Measurements from ENCODE around the gene ADA.
"Not testable (repeated sequence)": the region's sequence is repeated elsewhere in the genome, so short reads cannot be mapped to it uniquely, and the experiment has no call there.

The ADA gene

DNA sequence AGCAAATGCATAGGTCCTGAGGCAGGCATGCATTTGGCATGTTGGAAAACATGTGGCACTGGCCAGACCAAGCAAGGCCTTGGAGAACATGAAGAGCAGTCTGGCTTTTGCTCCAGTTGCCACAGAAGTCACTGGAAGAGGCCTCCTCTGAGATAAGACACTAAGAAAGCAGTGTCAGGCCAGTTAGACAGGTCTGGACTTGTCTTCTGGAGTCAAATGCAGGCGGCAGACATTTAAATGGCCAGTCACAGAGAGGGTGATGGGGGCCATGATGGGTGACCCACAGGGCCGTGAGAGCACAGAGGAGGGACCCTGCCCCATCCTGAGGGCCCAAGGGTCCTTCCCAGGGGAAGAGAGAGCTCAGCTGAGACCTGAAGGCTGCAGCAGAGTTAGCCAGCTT lies 26.7 kb upstream of the ADA start:
- Histone ChIP-seq H3K27ac (ENCODE audit: low read length) (no peak overlapping the region), H3K27me3 (ENCODE audit: control insufficient read depth, insufficient read depth, low read length) (no peaks in the 10 kb centered on the region), H3K36me3 (ENCODE audit: control insufficient read depth, insufficient read depth, low read length) (no peaks in the 10 kb centered on the region), H3K4me1 (ENCODE audit: control insufficient read depth, insufficient read depth, low read length) (no peaks in the 10 kb centered on the region), H3K9me3 (ENCODE audit: control insufficient read depth, insufficient read depth, low read length) (no peaks in the 10 kb centered on the region), H3K4me3 (ENCODE audit: low read length) (no peak overlapping the region)
- no peak for DNase-seq (ENCODE audit: low read depth, low spot score)
- no CpG with 5 or more reads among the region's 2 CpGs for WGBS (ENCODE audit: insufficient coverage, insufficient read length)

- not testable (repeated sequence) for H3K27ac ChIP-seq (ENCODE audit: low read length); H3K36me3 ChIP-seq (ENCODE audit: control insufficient read depth, insufficient read depth, low read length); H3K27me3 ChIP-seq (ENCODE audit: control insufficient read depth, insufficient read depth, low read length); H3K4me3 ChIP-seq (ENCODE audit: low read length); H3K9me3 ChIP-seq (ENCODE audit: control insufficient read depth, insufficient read depth, low read length); DNase-seq (ENCODE audit: low read depth, low spot score); H3K4me1 ChIP-seq (ENCODE audit: control insufficient read depth, insufficient read depth, low read length)
- WGBS (ENCODE audit: insufficient coverage, insufficient read length) = no CpG with 5 or more reads among the region's 23 CpGs
These were observed 20.9 kb upstream of the ADA start for GRCh38 chr20:44672318-44672902.

DNA sequence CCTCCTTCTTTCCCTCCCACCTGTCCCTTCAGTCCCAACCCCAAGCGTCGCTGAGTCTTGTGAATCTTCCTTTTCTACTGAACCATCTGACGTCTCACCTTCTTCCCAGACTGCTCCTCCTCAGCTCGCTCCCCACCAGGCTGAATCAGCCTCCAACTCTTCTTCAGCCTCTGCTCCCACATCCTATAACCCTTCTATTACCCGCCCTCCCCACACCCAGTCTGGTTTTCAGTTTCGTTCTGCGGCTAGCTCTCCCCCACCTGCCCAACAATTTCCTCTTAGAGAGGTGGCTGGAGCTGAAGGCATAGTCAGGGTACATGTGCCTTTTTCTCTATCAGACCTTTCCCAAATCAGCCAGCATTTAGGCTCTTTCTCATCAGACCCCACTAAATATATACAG lies 20.0 kb upstream of the ADA start:
- H3K27ac ChIP-seq (ENCODE audit: low read length); DNase-seq (ENCODE audit: low read depth, low spot score); H3K27me3 ChIP-seq (ENCODE audit: control insufficient read depth, insufficient read depth, low read length); H3K4me3 ChIP-seq (ENCODE audit: low read length); H3K4me1 ChIP-seq (ENCODE audit: control insufficient read depth, insufficient read depth, low read length); H3K9me3 ChIP-seq (ENCODE audit: control insufficient read depth, insufficient read depth, low read length); H3K36me3 ChIP-seq (ENCODE audit: control insufficient read depth, insufficient read depth, low read length): not testable (repeated sequence)
- no CpG with 5 or more reads among the region's 7 CpGs for WGBS (ENCODE audit: insufficient coverage, insufficient read length)

DNA sequence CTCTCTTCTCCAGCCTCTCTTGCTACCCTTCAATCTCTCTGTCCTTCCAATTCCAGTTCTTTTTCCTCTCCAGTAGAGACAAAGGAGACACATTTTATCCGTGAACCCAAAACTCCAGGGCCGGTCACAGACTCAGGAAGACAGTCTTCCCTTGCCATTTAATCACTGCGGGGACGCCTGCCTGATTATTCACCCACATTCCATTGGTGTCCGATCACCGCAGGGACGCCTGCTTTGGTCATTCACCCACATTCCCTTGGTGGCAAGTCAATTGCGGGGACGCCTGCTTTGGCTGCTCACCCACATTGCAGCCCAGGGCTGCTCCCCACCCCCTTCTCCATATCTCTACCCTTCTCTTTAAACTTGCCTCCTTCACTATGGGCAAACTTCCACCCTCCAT lies 19.4 kb upstream of the ADA start:
- WGBS (ENCODE audit: insufficient coverage, insufficient read length) = no CpG with 5 or more reads among the region's 9 CpGs
- not testable (repeated sequence) for DNase-seq (ENCODE audit: low read depth, low spot score)

DNA sequence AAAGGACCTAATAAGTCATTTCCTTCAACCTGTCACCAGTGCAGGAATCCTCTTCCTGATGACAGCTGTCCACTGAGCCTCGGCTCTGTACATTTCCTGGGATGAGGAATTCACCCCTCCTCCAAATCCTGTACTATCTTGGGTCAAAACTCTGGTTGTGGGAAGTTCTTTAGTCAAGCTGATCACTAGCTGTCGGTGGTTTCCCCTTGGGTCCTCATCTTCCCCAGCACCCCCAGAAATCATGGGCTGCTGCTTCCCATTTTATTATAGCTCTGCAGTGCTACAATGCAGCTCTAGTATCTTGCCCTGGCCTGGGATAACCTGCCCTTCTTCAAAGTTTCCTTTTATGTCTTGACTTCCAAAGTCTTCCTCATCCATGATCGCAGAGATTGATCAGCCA lies 14.6 kb upstream of the ADA start:
- H3K36me3 ChIP-seq (ENCODE audit: control insufficient read depth, insufficient read depth, low read length) = no peaks in the 10 kb centered on the region
- no CpG with 5 or more reads among the region's 3 CpGs for WGBS (ENCODE audit: insufficient coverage, insufficient read length)
- DNase-seq (ENCODE audit: low read depth, low spot score) = no peak
- no peaks in the 10 kb centered on the region for H3K4me1 ChIP-seq (ENCODE audit: control insufficient read depth, insufficient read depth, low read length)
- H3K27me3 ChIP-seq (ENCODE audit: control insufficient read depth, insufficient read depth, low read length) = no peaks in the 10 kb centered on the region
- no peak overlapping the region for H3K4me3 ChIP-seq (ENCODE audit: low read length)
- H3K27ac ChIP-seq (ENCODE audit: low read length) = no peak overlapping the region
- H3K9me3 ChIP-seq (ENCODE audit: control insufficient read depth, insufficient read depth, low read length) = no peaks in the 10 kb centered on the region

More for the DNA sequence above, 19.4 kb upstream of the ADA start:
- H3K4me3 ChIP-seq (ENCODE audit: low read length); H3K4me1 ChIP-seq (ENCODE audit: control insufficient read depth, insufficient read depth, low read length); H3K27me3 ChIP-seq (ENCODE audit: control insufficient read depth, insufficient read depth, low read length); H3K27ac ChIP-seq (ENCODE audit: low read length); H3K9me3 ChIP-seq (ENCODE audit: control insufficient read depth, insufficient read depth, low read length); H3K36me3 ChIP-seq (ENCODE audit: control insufficient read depth, insufficient read depth, low read length): not testable (repeated sequence)

- H3K9me3 ChIP-seq (ENCODE audit: control insufficient read depth, insufficient read depth, low read length) = no peaks in the 10 kb centered on the region
- no peaks in the 10 kb centered on the region for H3K27me3 ChIP-seq (ENCODE audit: control insufficient read depth, insufficient read depth, low read length)
- H3K36me3 ChIP-seq (ENCODE audit: control insufficient read depth, insufficient read depth, low read length) = no peaks in the 10 kb centered on the region
- H3K4me3 ChIP-seq (ENCODE audit: low read length) = no peak overlapping the region
- no peak overlapping the region for H3K27ac ChIP-seq (ENCODE audit: low read length)
- DNase-seq (ENCODE audit: low read depth, low spot score) = no peak
- WGBS (ENCODE audit: insufficient coverage, insufficient read length) = no CpG with 5 or more reads among the region's 3 CpGs
- H3K4me1 ChIP-seq (ENCODE audit: control insufficient read depth, insufficient read depth, low read length) = no peaks in the 10 kb centered on the region
These were observed 12.6 kb upstream of the ADA start for GRCh38 chr20:44664131-44664530.

DNA sequence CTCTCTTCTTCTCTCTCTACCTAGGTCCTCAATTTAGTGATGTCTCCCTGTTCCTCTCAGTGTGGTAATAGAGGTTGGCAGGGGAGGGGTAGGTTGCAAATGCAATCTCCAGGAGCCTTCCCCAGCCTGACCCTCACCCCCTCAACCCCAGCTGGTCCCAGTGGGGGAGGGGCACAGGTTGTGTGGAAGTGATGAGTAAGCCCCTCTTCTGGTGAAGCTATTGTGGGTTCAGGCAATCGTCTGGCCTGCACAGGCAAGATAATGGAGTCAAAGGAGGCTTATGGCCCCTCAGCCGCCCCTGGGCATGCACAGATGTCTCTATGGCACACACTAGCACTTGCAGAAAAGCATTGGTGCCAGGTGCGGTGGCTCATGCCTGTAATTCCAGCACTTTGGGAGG lies 10.8 kb upstream of the ADA start:
- Histone ChIP-seq H3K9me3 (ENCODE audit: control insufficient read depth, insufficient read depth, low read length) (no peaks in the 10 kb centered on the region), H3K4me1 (ENCODE audit: control insufficient read depth, insufficient read depth, low read length) (no peaks in the 10 kb centered on the region), H3K36me3 (ENCODE audit: control insufficient read depth, insufficient read depth, low read length) (no peaks in the 10 kb centered on the region), H3K4me3 (ENCODE audit: low read length) (no peak overlapping the region), H3K27me3 (ENCODE audit: control insufficient read depth, insufficient read depth, low read length) (no peaks in the 10 kb centered on the region), H3K27ac (ENCODE audit: low read length) (no peak overlapping the region)
- DNase-seq (ENCODE audit: low read depth, low spot score) = no peak
- WGBS (ENCODE audit: insufficient coverage, insufficient read length) = no CpG with 5 or more reads among the region's 3 CpGs

GRCh38 chr20:44660581-44660980 lies 9.1 kb upstream of the ADA start:
- no peaks in the 10 kb centered on the region for H3K36me3 ChIP-seq (ENCODE audit: control insufficient read depth, insufficient read depth, low read length)
- H3K4me3 ChIP-seq (ENCODE audit: low read length) = no peak overlapping the region
- H3K27ac ChIP-seq (ENCODE audit: low read length) = no peak overlapping the region
- no peaks in the 10 kb centered on the region for H3K9me3 ChIP-seq (ENCODE audit: control insufficient read depth, insufficient read depth, low read length)
- DNase-seq (ENCODE audit: low read depth, low spot score) = no peak
- H3K4me1 ChIP-seq (ENCODE audit: control insufficient read depth, insufficient read depth, low read length) = no peaks in the 10 kb centered on the region
- no CpG with 5 or more reads among the region's 5 CpGs for WGBS (ENCODE audit: insufficient coverage, insufficient read length)
- H3K27me3 ChIP-seq (ENCODE audit: control insufficient read depth, insufficient read depth, low read length) = no peaks in the 10 kb centered on the region

- Histone ChIP-seq H3K9me3 (ENCODE audit: control insufficient read depth, insufficient read depth, low read length) (no peaks in the 10 kb centered on the region), H3K27me3 (ENCODE audit: control insufficient read depth, insufficient read depth, low read length) (no peaks in the 10 kb centered on the region), H3K27ac (ENCODE audit: low read length) (no peak overlapping the region), H3K4me1 (ENCODE audit: control insufficient read depth, insufficient read depth, low read length) (no peaks in the 10 kb centered on the region), H3K4me3 (ENCODE audit: low read length) (no peak overlapping the region), H3K36me3 (ENCODE audit: control insufficient read depth, insufficient read depth, low read length) (no peaks in the 10 kb centered on the region)
- no CpG with 5 or more reads among the region's 2 CpGs for WGBS (ENCODE audit: insufficient coverage, insufficient read length)
- DNase-seq (ENCODE audit: low read depth, low spot score) = no peak
These were observed 8.4 kb upstream of the ADA start for GRCh38 chr20:44659931-44660330.

DNA sequence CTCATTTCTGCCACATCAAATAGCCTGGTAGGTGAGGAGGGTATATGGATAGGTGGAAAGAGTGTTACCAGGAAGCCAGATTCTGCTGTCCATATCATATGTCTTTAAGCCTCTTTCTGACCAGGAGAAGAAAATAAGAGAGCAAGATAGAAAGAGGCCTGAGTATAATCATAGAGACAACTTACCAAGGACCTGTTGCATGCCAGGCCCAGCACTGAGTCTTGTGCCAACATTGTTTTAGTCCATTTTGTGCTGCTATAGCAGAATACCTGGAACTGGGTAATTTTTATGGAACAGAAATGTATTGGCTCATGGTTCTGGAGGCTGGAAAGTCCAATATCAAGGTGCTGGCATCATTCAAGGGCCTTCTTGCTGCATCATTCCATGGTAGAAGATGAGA lies 7.3 kb upstream of the ADA start:
- H3K9me3 ChIP-seq (ENCODE audit: control insufficient read depth, insufficient read depth, low read length) = no peaks in the 10 kb centered on the region
- no peak overlapping the region for H3K27ac ChIP-seq (ENCODE audit: low read length)
- no peak for DNase-seq (ENCODE audit: low read depth, low spot score)
- H3K36me3 ChIP-seq (ENCODE audit: control insufficient read depth, insufficient read depth, low read length) = no peaks in the 10 kb centered on the region
- H3K4me3 ChIP-seq (ENCODE audit: low read length) = no peak overlapping the region
- no peaks in the 10 kb centered on the region for H3K4me1 ChIP-seq (ENCODE audit: control insufficient read depth, insufficient read depth, low read length)
- H3K27me3 ChIP-seq (ENCODE audit: control insufficient read depth, insufficient read depth, low read length) = no peaks in the 10 kb centered on the region

DNA sequence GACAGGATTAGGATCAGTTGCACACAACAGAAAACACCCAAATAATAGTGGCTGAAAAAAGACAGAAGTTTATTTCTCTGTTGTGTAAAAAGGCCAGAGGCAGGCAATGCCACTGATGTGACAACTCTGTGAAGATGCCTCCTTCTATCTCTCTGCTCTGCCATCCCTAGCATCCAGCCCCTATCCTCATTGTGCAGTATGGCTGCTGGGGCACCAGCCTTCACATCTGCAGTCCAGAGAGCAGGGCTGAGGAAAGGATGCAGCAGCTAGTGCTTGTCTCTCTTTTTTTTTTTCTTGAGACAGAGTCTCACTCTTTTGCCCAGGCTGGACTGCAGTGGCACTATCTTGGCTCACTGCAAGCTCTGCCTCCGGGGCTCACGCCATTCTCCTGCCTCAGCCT lies 6.4 kb upstream of the ADA start:
- Histone ChIP-seq H3K9me3 (ENCODE audit: control insufficient read depth, insufficient read depth, low read length) (no peaks in the 10 kb centered on the region), H3K36me3 (ENCODE audit: control insufficient read depth, insufficient read depth, low read length) (no peaks in the 10 kb centered on the region), H3K27ac (ENCODE audit: low read length) (no peak overlapping the region), H3K27me3 (ENCODE audit: control insufficient read depth, insufficient read depth, low read length) (no peaks in the 10 kb centered on the region), H3K4me3 (ENCODE audit: low read length) (no peak overlapping the region), H3K4me1 (ENCODE audit: control insufficient read depth, insufficient read depth, low read length) (no peaks in the 10 kb centered on the region)
- DNase-seq (ENCODE audit: low read depth, low spot score) = no peak
- no CpG with 5 or more reads among the region's 2 CpGs for WGBS (ENCODE audit: insufficient coverage, insufficient read length)

Data from iPS DF 6.9 (cell line).